T-helper 9 cell (primary cell): ENCODE results near the gene SOX9.
"Not testable (repeated sequence)": the region's sequence is repeated elsewhere in the genome, so short reads cannot be mapped to it uniquely, and the experiment has no call there.

Experiments used
- DNase-seq: peaks from one replicate; pipeline ENCODE4 v3.0.0-alpha.2; 2020

SOX9 gene

GRCh38 chr17:72126575-72127486 is 6.0 kb downstream of the SOX9 start:
- no peak for DNase-seq

- no peak for DNase-seq
Observed at GRCh38 chr17:72128039-72128438, 7.2 kb downstream of the SOX9 start.

- no peak for DNase-seq
Observed at GRCh38 chr17:72134608-72135394, 14.0 kb downstream of the SOX9 start.

- no peak for DNase-seq
Observed at GRCh38 chr17:72135546-72136325, 14.9 kb downstream of the SOX9 start.

GRCh38 chr17:72136692-72137091 is 15.9 kb downstream of the SOX9 start:
- DNase-seq: no peak

GRCh38 chr17:72137161-72137560 is 16.3 kb downstream of the SOX9 start:
- no peak for DNase-seq

- no peak for DNase-seq
Observed at GRCh38 chr17:72139212-72139611, 18.4 kb downstream of the SOX9 start.

GRCh38 chr17:72141336-72141735 is 20.5 kb downstream of the SOX9 start:
- no peak for DNase-seq

GRCh38 chr17:72142097-72142496 is 21.3 kb downstream of the SOX9 start:
- DNase-seq: not testable (repeated sequence)

- DNase-seq: no peak
Observed at GRCh38 chr17:72142614-72143013, 21.8 kb downstream of the SOX9 start.

GRCh38 chr17:72143245-72143644 is 22.4 kb downstream of the SOX9 start:
- no peak for DNase-seq

GRCh38 chr17:72144101-72144500 is 23.3 kb downstream of the SOX9 start:
- no peak for DNase-seq

- DNase-seq: no peak
Observed at GRCh38 chr17:72145562-72145961, 24.7 kb downstream of the SOX9 start.

- DNase-seq: no peak
Observed at GRCh38 chr17:72145962-72146361, 25.1 kb downstream of the SOX9 start.

GRCh38 chr17:72146371-72146770 is 25.6 kb downstream of the SOX9 start:
- no peak for DNase-seq

GRCh38 chr17:72150632-72151460 is 30.0 kb downstream of the SOX9 start:
- DNase-seq: no peak

- DNase-seq: no peak
Observed at GRCh38 chr17:72151565-72152386, 31.0 kb downstream of the SOX9 start.

- no peak for DNase-seq
Observed at GRCh38 chr17:72152387-72152929, 31.6 kb downstream of the SOX9 start.

- no peak for DNase-seq
Observed at GRCh38 chr17:72158895-72159885, 38.4 kb downstream of the SOX9 start.

GRCh38 chr17:72162569-72162968 is 41.7 kb downstream of the SOX9 start:
- DNase-seq: no peak
